Activated naive CD4-positive, alpha-beta T cell treated with anti-CD3 and anti-CD28 coated beads, Interleukin-2, amount 50 U/mL, for 16 hours (primary cell): ENCODE measurements around the gene COL27A1.

Source experiments
- DNase-seq: peaks from one replicate; pipeline ENCODE4 v3.0.0-alpha.2; 2020

The COL27A1 gene

GRCh38 chr9:114249424-114250234, 94.3 kb downstream of the COL27A1 start:
- no peak for DNase-seq

- DNase-seq, result no peak
Observed at GRCh38 chr9:114250235-114250568, 94.9 kb downstream of the COL27A1 start.

GRCh38 chr9:114250648-114251047, 95.3 kb downstream of the COL27A1 start:
- no peak for DNase-seq

- no peak for DNase-seq
Observed at GRCh38 chr9:114252394-114252793, 97.1 kb downstream of the COL27A1 start.

- no peak for DNase-seq
Observed at GRCh38 chr9:114256827-114257328, 101.5 kb downstream of the COL27A1 start.

- no peak for DNase-seq
Observed at GRCh38 chr9:114258218-114258617, 102.9 kb downstream of the COL27A1 start.

DNA sequence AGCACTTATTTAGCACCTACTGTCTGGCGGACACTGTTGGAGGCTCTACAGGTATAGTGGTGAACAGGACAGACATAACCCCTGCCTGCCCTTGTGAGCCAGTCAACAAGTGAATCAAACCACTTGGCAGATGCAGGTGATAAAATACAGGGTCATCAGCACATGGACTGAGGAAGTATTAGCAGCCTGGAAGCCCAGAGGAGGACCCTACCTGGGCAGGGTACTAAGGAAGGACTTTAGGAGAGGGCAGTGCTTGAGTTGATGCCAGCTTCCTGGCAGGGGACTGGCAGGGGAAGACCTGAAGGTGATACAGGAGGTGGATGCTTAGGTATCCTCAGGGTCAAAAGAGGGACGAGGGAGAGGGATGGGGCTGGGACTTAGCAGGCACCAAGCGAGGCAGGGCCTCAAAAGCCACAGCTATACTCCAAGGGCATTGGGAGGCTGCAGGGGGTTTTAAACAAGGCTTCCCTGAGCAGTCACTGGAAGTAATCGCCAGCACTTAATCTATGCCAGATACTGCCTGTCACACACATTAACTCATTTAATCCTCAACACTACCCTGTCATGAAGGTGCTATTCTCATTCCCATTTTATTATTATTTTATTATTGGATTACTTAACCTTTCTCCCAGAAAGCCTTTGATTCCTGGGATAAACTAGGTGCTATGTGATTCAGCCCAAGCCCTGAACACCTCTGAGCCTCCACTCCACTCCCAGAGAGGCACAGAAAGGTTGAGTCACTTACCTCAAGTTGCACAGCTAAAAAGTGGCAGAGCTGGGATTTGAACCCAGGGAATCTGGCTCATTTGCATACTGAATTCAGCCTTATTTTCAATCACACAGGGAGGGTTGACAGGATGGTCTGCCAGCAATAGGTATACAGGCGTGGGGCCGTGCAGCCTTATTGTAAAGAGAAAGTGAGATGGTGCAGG, 103.8 kb downstream of the COL27A1 start:
- DNase-seq, result no peak

DNA sequence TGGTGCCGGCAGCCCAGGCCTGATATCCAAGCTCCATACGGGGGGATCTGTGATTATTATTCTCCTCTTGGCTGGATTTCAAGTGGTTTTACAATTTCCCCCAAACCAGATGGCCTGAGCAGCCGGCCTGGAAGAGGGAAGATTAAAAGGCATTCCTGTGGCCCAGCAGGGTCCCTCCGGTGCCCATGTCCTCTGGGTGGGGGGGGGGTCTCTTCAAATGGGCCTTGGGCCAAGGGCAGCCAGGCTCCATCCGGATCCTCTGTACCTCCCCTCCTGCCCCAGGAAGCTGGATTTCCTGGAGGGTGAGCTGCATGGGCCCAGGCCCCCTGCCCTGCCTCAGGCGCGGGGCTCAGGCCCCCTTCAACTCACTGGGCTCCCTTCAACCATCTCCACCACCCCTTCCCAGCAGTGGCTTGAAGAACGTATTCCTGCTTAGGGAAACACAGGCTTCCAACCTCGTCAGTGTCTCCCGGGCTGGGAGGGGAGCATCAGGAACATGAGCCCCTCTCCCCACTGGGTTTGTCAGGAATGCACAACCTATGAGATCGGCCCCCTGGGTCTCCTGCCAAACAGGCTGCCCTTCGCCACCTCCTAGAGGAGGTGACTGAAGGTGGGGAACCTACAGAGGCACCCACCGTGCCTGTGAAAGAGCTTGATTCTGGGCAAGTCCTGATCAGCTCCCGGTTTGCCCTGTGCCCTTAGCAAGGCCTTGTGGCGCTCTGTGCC, 104.6 kb downstream of the COL27A1 start:
- no peak for DNase-seq

GRCh38 chr9:114261026-114261425, 105.7 kb downstream of the COL27A1 start:
- no peak for DNase-seq

DNA sequence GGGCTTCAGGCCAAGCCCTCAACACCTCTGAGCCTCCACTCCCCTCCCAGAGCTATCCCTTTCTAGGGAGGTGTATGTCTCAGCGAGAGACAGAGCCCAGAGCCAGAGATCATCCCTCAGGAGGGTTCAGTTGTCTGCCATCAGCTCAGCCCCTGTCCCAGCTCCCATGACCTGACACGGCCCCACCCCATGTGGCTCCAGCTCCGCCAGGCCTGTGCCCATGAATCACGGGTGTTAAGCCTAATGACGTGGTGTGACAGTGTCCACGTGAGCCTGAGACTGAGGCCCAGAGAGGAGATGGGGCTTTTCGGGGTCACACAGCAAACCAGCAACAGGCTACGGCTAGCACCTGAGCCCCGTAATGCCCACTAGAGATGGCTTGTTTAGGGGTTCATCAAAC, 106.7 kb downstream of the COL27A1 start:
- DNase-seq, result no peak

DNA sequence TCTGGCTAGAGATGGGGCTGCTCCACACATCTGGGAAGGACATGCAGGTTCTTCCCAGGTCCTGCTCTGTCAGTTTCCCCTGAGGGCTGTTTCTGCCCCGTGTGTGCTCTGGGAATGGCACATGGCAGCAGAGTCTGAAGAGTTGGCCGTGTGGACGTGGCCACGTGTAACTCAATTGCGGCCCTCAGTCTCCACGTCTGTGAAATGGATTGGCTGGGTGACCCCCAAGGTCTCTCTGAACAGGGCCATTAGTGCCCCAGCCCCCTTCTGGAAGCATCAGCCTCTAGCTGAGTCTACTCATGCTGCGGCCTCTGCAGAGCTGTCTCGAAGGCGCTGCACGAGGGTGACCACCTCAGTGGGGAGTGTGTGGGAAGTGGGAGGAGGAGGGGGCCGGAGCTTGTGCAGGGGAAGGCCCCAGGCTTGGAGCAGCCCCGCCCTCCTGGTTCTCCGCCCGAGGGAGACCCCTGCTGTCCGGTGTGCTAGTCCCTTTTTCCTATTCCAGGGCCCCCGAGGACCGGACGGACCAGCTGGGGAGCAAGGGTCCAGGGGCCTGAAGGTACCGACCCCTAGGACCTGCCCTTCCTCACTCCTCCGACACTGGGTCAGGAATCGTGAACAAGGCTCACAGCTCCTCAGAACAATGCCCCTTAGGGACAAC, 108.6 kb downstream of the COL27A1 start:
- no peak for DNase-seq

DNA sequence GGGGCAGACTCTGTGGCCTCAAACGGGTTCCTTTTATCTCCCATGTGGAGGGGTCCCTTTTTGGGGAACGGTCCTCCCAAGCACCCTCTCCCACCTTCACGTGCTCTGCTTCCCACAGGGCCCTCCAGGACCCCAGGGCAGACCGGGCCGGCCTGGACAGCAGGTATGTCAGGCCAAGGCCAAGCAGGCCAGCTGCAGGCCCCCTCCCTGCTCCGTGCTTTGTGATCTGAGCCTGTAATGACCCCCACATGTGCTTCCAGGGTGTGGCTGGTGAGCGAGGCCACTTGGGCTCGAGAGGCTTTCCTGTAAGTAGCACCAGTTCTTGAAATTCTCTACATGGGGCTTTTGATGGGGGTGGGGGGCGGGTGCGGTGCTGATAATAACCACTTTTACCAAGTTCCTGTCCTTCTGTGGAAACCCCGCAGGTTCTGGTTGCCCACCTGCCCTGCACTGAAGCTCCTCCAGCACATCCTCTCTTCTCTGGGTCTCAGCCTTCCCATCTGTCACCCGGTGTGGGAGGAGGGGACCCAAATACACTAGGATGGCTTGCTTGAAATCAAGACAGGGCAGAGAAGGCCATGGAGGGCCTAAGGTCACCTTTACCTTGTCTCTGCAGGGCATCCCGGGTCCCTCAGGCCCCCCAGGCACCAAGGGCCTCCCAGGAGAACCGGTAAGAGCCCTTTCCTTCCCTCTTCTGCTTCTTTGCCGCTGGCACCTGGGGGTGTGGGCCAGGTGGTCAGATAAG, 109.6 kb downstream of the COL27A1 start:
- no peak for DNase-seq

DNA sequence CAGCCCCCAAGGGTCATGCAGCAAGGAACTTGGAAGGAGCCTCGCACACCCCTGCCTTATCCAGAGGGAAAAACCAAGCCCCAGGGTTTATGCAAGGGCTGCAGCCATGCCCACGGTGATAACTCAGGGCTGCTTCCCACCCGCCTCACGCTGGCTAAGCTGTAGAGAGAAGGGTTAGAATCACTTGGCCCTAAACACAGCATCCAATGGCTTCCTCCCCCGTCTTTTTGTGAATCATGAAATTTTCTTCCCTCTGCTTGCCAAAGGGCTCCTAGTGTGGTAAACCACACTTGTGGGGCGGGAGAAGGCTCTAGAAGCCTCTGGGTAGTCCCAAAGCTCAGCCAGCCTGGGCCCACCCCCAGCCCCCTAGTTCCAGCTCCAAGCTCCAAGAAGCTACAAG, 111.6 kb downstream of the COL27A1 start:
- DNase-seq, result no peak

GRCh38 chr9:114269023-114269422, 113.7 kb downstream of the COL27A1 start:
- DNase-seq, result no peak

- no peak for DNase-seq
Observed at GRCh38 chr9:114270120-114270975, 115.0 kb downstream of the COL27A1 start.

DNA sequence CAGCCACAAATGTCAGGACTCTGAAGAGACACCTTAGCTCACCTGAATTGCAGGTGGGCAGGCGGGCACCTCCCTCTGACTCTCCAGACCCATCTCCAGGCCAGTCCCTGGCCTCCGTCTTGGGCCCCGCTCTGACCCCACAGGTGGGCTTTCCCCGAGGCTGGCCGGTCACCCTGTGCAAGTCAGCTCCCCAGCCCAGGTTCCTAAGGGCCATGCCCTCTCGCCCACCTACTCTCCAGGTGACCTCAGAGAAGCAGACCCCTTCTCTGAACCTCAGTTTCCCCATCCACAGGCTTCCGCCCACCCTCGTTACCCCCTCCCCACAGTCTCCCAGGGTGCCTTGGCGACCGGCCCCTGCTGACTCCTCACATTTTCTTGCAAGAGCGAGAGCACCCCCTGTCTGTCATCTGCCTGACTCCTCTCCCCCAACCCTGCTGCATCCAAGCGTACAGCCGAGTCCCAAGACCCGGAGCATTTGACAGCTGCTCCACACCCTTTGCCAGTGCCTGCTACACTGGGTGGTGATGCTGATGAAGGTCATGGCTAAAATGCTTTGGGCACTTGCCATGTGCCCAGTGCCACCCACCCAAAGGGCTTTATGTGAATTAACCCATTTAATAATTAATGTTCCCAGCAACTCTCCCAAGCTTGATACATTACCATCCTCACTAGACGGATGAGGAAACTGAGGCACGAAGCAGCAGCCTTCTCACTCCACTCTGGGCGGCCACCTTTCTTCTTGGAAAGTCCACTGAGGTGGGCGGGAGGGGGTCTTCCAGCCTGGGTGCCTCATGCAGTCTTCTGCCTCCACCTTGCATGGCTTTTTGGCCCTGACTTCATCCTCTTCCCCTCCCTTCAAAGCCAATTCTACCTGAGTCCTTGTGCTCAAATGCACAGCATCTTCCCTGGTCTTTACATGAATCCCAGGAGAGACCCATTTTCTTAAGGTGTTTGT, 116.5 kb downstream of the COL27A1 start:
- DNase-seq, result no peak

DNA sequence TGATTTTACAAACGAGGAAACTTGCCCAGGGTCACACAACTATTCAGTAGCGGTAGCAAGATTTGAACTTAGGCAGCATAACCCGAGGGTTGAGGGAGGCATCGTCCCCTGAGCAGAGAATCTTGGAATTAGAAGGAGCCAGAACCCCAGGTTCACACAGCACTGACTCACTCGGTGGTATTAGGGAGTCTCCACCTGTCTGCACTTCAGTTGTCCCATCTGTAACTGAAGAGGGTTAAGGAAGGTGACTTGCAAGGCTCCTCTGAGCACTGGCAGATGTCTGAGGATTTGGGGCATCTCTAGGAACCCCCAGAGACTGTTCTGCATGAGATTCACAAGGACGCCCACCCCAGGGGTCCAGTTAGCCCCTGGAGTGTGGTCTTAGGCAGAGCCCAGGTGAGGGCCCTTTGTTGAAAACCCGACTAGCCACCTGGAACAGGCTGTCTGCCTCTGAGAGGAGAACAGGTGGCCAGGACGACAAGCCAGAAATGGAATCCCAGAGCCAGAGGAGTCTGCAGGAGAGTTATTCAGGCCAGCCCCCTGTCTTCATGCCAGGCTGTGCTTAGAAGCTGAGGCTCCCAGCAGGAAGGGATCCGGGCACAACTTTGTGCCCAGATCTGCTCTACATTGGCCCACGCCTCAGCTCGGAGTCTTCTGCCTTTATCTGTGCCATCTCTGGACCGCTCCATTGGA, 117.5 kb downstream of the COL27A1 start:
- DNase-seq, result no peak

DNA sequence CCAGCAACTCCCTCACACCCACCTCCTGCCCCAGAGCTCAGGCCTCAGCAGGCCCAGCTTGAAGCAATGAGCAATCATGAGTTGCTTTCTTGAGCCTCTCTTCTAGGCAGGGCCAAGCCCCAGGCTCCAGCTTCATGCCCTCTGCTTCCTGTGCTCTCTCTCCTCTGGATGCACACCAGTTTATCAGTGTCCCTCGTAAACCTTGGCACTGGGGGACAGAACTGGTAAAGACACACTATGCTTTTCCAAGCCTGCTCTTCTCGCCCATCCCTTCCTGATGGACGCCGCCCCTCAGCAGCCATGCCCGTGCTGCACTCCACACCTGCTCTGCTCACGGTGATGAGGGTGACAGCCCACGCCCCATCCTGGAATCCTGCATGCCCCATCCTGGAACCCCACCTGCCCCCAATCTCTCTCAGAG, 118.1 kb downstream of the COL27A1 start:
- DNase-seq, result no peak

DNA sequence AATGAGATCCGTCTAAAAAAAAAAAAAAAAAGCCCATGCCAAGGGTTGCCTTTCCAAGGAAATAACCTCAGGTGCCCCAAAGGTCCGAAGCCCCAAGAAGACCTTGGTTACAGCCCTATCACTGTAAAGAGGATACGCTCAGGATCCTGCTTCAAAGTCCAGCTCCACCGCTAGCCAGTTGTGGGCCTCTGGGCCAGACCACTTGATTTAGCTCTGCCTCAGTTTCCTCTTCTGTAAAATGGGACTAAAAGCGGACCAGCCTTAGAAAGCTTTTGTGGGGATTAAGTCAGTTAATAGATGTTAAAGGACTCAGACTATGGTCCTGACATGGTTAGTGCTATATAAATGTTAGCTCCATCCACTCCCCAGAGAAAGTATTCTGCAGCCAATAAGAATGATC, 118.9 kb downstream of the COL27A1 start:
- DNase-seq, result no peak
